NB4 (cell line): ENCODE results near the gene DCN.

Experiments used
- DNase-seq: peaks from one replicate; pipeline ENCODE4 v3.0.0; 2010; ENCODE audit warnings: low read depth
- H3K4me3 ChIP-seq: one replicate; pipeline ENCODE4 v1.5.1; 2011; ENCODE audit warnings: mild to moderate bottlenecking, low read depth, low read length, moderate library complexity
- MAX ChIP-seq: IDR thresholded peaks from 2 replicates; pipeline ENCODE4 v1.6.1; 2011; ENCODE audit warnings: low read depth, low read length
- MYC ChIP-seq: IDR thresholded peaks from 2 replicates; pipeline ENCODE4 v1.6.1; 2011; ENCODE audit warnings: low read depth, low read length
- POLR2A ChIP-seq: IDR thresholded peaks from 2 replicates; pipeline ENCODE4 v1.6.1; 2011; ENCODE audit warnings: mild to moderate bottlenecking; ENCODE audit not compliant: insufficient read length; ENCODE audit errors: extremely low read depth
- TF ChIP-seq, protein P1 (sequence below): IDR thresholded peaks from one replicate; pipeline ENCODE4 v1.5.1; 2012; ENCODE audit warnings: low read depth, low read length

Gene DCN

GRCh38 chr12:91186156-91186555 lies 3.5 kb upstream of the DCN start:
- no peak for DNase-seq
- no peak overlapping the region for H3K4me3 ChIP-seq

DNA sequence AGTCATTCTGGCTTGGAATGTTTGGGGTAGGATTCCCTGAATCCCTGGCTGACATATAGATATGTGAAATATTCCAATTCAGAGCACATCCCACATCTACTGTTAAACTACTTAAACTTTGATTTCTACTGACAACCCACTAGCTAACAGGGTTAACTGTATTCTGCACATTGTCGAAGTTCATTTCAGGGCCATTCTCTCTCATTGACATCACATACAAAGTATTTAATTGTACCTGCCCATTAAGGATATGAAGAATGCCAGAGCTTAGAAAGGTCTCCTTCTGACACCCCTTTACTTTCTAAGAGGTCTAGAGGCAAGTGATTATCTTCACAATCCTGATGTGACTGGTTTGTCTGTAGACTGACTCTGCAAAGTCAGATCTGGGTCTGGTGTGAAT lies 2.8 kb upstream of the DCN start:
- TF ChIP-seq MYC: no peak
- no peak for TF ChIP-seq POLR2A
- TF ChIP-seq, protein P1, sequence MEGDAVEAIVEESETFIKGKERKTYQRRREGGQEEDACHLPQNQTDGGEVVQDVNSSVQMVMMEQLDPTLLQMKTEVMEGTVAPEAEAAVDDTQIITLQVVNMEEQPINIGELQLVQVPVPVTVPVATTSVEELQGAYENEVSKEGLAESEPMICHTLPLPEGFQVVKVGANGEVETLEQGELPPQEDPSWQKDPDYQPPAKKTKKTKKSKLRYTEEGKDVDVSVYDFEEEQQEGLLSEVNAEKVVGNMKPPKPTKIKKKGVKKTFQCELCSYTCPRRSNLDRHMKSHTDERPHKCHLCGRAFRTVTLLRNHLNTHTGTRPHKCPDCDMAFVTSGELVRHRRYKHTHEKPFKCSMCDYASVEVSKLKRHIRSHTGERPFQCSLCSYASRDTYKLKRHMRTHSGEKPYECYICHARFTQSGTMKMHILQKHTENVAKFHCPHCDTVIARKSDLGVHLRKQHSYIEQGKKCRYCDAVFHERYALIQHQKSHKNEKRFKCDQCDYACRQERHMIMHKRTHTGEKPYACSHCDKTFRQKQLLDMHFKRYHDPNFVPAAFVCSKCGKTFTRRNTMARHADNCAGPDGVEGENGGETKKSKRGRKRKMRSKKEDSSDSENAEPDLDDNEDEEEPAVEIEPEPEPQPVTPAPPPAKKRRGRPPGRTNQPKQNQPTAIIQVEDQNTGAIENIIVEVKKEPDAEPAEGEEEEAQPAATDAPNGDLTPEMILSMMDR: no peak
- TF ChIP-seq MAX: no peak
- H3K4me3 ChIP-seq: no peak overlapping the region
- no peak for DNase-seq

More at GRCh38 chr12:91186156-91186555, 3.5 kb upstream of the DCN start:
- TF ChIP-seq, protein P1: no peak
- TF ChIP-seq MYC (no peak), POLR2A (no peak), MAX (no peak)

GRCh38 chr12:91183551-91183950 lies 934 bp upstream of the DCN start:
- DNase-seq: no peak
- no peak overlapping the region for H3K4me3 ChIP-seq
- TF ChIP-seq MYC (no peak), POLR2A (no peak), MAX (no peak)
- TF ChIP-seq, protein P1: no peak

DNA sequence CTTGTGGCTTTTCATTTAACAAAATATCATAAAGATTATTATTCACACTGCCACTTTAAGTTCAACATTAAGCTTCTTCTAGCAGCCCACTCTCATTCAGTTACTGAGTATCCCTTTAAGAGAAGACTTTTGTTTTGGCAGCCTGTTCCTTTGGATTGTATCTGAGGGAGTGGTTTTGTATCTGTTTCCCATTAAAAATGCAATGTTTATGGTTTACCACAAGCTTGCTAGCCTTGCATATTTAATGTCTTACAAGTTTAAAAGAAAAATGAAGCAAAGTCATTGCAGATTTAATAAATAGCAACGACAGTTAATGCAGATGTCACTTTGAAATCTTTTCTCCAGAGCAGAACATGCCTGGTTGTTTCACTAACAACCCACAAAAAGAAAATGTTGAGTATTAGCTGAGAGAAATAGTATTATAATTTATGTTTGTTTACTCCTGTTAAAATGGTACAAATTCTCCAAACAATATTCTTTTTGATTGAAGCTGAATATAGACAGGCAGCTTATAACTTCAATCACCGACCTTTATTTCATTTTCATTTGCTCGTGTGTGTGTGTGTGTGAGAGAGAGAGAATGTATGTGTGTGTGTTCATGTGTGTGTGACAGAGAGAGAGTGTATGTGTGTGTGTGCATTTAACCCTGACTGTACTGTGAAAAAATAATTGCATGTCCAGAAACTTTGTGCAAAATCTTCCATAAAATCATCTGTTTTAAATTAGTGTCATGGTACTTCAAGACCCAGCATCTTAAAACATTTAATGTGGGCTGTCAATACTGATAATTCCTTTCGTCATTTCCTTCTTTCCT lies 1.8 kb downstream of the DCN start:
- TF ChIP-seq, protein P1: no peak
- TF ChIP-seq MAX (no peak), MYC (no peak), POLR2A (no peak)
- no peak overlapping the region for H3K4me3 ChIP-seq
- DNase-seq: no peak

GRCh38 chr12:91179966-91180561 lies 2.6 kb downstream of the DCN start:
- no peak for DNase-seq
- no peak for TF ChIP-seq POLR2A
- TF ChIP-seq MYC: no peak
- TF ChIP-seq, protein P1: no peak
- no peak for TF ChIP-seq MAX
- no peak overlapping the region for H3K4me3 ChIP-seq

DNA sequence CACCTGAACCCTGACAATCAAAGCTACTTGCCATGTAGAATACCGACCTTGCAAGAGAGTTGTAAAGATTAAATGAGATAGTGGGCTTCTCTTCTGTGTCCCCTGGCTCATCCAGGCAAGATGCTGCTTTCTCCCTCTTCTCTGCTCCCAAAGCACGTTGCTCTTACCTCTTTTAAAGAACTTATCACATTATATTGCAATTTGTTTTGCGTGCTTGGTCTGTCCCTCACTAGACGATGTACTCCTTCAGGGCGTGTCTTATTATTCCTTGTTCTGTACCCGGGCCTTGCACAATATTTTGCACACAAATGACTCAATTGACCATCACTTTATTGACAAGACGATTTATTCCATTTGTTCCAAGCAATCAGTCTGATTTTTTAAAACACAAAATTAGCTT lies 3.3 kb downstream of the DCN start:
- no peak for TF ChIP-seq MAX
- TF ChIP-seq POLR2A: no peak
- TF ChIP-seq, protein P1: no peak
- no peak overlapping the region for H3K4me3 ChIP-seq
- DNase-seq: no peak
